C1 segment of cervical spinal cord (tissue), 14 donors: ENCODE data around the gene NPAS3.
A peak's percentile ranks its signal among the peaks of the same experiment; 100 is the strongest.

Experiments
- DNase-seq, 14 donors: peaks; one replicate each; lab custom pipeline; 2025; lab: John Stamatoyannopoulos, UW

The NPAS3 gene

DNA sequence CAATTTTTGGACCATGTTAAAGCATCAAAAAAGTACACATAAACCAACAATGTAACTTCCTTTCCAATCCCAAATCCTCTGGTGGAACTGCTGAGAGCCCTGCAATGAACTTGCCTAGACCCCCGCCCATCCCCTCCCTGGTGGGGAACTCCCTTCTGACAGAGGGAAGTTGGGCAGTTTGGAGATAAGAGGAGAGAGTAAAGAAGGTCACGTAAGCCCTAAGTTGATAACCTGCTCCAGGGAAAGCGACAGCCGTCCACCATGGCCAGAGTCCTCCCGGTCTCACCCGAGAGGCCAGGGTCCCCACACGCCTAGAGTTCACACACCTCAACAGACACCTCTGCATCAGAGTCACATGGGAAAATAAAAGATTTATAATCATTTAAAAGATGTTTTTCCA is 873.5 kb downstream of the NPAS3 start:
- DNase-seq, result no peak

DNA sequence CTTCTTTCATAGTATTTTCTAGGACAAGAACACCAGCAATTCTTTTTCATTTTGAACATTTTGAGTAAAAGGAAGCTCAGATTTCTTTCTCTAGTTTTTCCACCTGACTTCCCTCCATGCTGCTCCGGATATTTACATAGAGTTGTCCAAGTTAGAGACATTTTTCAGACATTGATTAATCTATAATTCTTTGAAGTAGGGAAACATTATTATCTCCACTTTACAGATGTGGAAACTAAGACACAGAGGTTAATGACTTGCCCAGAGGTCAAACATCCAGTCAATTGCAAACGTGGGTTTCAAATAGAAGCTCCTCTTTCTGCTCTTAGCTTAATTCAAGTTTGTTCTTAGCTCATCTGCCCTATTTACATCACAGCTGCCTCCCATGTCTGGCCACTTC is 873.9 kb downstream of the NPAS3 start:
- no peak for DNase-seq

DNA sequence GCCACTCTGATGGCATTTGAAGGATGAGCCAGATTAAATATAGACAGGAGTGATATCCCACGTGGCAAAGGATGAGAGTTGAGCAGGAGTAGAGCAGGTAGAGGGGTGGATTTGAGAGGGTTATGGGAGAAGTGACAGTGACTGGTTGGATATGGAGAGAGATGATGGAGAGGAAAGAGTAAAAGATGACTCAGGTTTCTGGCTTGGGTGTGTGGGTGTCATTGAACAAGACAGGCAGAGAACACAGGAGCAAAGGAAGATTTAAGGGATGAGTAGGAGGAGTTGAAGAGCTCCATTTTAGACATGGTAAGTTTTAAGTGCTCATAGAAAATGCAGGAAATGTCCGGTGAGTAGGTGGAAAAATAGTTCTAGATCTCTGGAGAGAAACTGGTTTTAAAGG is 875.3 kb downstream of the NPAS3 start:
- no peak for DNase-seq

DNA sequence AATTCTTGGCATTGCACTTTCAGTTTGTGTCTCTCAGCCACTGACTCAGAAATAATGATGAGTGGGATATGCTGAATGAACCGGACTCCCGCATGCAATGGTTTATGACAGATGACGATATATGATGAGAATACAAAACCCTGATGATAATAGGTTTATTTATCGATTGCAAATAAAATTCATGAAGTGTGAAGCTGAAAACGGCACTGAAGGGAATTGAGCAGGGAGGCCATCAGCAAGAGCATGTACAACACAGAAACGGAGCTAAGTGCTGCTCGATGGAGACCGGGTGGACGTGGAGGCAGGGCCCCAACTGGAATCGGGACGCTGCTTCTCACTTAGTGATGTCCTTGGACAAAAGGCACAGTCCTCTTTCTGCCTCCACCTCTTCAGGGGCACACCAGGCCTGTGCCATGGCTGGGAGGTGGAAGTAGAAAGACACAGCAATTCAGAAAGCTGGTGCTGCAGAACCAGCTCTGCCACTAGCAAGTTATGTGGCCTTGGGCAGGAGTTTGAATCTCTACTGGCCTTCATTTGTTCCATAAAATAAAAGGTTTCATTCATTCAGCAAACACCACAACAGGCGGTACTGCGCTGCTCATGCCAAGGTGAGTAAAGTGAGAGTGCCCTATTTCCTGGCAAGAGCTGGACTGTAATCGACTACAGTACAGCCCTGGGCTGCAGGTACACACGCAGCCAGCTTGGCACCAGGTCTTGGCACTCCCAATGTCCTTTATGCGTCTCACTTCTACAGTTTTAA is 895.2 kb downstream of the NPAS3 start:
- no peak for DNase-seq

DNA sequence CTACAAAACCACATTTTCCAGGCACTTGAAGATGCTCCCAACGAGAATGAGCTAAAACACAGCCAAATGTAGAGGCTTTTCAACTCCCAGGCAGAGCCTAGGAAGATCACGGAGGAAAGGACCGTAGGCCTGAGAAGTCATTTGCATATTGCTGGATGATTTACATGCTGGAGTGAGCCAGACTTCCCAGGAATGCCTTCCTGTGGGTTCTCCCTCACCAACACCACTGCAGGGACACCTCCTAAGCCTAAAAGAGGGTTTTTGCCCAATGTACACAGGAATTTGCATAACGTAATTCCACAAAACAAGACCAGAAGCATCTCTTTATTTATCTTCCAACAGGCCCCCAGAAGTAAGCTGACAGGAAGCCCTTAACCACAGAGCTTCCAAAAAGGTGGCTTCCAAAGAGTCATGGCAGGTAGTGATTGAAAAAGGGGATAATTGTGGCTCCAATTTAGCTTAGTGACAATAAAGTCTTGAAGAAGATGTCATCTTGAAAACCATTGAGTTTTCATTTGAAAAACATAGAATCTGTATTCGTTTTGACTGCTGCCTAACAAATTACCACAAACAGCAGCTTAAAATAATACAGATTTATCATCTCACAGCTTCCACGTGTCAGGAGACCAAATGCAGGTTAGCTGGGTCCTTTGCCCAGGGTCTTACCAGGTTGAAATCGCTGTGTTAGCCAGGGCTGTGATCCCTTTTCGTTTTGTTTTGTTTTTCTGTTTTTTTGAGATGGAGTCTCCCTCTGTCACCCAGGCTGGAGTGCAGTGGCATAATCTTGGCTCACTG is 896.0 kb downstream of the NPAS3 start:
- DNase-seq, result no peak

DNA sequence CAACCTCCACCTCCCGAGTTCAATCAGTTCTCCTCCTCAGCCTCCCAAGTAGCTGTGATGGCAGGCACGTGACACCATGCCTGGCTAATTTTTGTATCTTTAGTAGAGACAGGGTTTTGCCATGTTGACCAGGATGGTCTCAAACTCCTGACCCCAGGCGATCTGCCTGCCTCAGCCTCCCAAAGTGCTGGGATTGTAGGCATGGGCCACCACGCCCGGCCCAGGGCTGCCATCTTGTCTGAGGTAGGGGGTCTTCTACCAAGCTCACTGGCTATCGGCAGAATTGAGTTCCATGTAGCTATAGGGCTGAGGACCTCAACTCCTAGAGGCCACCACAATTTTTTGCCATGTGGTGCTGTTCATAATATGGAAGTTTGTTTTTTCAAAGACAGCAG is 896.6 kb downstream of the NPAS3 start:
- no peak for DNase-seq

DNA sequence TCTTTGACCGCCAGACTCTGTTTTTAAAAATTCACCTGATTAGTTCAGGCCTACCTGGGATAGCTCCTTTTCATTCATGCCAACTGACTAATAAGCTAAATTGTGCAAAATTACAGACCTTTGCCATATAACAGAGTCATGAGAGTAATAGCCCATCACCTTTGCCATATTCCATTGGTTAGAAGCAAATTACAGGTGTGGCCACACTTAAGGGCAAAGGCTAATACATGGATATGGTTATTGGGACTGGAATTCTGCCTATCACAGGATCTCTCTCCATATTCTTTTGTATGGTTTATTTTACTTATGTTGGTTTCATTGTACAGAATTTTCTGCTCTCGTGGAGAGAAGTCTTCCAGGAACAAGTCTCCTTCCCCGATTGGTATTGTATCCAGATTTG is 897.0 kb downstream of the NPAS3 start:
- DNase-seq, result no peak

DNA sequence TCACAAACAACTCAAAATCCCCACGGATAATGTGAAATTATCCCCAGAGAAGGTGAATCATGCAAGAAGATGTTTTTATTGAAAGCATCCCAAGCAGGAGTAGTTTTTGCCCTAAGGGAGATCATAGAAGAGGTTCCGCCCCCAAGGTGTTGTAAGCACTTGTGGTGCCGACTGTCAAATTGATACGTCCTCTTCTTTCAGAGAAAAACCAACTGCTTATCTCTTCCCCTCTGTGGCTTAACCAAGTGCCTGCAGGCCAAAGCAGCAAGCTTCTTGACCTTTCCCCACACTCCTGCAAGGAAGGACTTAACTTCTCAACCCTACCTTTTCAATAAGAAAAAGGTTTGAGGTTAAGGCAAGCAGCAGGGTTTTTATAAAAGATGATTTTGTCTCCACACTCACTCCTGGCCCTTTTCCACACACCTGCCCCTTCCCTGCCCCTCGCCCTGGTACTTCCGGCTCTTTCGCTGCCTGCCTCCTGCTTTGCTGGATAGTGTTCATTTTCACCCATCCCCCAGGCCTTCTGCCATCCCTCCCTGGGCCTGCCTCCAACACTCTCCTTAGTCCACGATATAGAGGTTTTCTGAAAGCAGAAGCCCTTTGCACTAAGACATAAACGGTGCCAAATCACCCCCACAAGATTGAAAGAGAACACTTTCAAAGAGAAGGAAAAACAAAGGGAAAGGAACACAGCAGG is 897.7 kb downstream of the NPAS3 start:
- peak in 5 of 14 donors; percentile 8 to 33 (median 14) for DNase-seq

DNA sequence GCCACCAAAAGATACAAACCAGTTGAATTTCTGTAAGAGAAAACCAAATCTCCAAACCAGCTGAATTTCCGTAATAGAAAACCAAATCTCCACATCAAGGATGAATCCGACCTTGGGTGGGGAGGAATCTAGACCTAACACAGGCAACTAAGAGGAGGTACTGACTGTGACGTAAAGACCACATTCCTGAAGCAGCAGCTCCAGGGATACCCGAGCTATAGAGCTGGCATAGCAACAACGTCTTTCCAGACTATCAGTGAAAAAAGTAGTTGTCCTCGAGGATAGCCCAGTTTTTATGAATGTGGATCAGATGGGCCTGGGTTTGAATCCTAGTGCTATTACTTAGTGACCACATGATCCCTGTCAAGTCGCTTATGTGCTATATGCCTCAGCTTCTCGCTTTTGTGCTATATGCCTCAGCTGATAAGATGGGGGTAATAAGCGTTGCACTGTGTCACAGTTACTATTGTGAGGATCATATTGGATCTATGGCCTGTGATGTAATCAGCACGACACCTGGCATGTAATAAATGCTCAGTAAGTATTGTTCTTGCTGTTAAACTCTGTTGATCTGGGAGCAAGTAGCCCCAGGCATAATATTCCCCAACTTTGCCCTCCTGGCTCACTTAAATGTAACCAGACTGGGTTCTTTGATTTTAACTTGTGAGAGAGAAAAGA is 898.4 kb downstream of the NPAS3 start:
- no peak for DNase-seq

DNA sequence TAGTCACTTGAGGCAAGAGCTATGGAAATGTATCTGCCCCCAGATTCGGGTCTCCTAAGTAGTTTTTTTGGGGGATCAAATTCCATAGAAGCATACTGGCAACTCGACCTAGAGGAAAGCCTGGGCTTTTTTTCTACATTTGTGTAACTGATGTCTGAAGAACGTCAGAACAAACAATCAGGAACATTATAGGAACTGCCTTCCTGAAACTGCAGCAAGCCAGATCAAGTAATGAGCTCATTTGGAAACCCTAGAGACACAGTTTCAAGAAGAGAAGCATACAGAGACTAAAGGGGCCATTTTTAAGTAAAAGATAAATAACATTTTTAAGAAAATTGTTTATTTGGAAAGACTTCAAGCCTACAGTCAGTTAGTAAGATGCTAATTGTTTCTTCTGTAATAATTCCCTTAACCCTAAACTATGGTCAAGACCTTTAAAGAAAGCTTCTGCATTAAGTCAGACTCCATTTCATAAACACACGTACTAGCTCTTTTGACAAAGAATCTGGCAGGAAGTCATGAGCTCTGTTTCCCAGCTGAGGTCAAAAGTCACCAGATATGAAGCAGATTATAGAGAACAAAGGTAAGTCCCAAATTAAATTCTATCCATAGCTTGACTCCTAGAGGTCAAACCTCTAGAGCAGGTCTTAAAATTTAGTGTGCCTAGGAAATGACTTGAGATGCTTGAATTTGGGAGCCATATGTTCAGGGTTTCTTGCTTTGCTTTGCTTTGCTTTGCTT is 899.4 kb downstream of the NPAS3 start:
- DNase-seq, result no peak

DNA sequence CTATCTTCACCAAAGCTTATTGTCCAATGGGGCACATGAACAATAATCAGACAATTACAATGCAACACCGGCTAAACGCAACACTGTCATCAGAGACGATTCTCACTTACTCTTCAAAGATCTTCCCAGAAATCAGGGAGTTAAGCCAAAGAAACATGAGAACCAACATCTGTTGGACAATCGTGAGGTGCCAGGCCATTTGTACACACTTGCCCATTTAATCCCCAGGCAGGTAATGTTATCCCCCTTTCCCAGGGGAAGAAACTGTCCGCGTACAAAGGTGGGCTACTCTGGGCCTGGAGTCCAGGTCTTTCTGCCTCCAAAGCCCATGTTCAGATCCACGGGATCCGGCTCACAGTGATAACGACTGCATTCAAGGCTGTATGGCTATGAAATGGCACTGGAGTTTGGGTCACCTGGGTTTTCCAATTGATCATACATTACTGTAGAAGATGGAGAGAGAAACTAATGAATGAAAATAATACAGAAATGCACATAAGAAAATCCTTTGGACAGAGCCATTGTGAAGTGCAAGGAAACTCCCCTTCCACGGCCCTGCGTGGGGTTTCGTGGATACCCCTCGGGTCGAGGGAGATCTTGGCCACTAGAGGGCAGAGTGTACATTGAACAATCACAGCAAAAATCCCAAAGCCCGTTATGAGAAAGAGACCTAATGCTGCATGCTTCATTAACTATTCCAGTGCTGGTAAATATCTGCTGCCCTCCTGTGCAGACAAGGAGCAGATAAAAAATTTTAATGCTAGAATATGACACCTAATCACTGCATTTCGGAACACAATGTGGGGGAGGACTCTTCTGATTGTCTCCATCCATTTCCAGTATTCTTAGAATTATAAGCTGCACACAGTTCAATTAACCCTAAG is 900.8 kb downstream of the NPAS3 start:
- peak in 8 of 14 donors; percentile 10 to 53 (median 37) for DNase-seq

DNA sequence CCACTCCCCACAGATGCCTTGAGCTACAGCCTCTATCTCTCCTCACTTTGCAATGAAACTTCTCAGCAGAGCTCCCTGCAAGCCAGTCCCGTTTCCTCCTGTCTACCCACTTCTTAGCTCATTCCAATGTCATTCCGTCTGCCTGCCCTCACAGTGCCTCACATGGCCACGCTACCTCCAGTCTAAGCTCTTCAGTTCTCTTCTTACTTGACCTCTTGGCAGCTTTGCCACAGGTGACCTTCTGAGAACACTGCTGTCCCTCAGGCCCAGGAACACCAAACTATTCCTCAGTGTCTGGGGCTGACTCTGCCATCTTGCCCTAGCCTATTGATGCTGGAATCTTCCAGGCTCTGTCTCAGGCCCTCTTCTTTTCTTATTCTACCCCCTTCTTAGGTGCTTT is 902.1 kb downstream of the NPAS3 start:
- DNase-seq, result no peak

DNA sequence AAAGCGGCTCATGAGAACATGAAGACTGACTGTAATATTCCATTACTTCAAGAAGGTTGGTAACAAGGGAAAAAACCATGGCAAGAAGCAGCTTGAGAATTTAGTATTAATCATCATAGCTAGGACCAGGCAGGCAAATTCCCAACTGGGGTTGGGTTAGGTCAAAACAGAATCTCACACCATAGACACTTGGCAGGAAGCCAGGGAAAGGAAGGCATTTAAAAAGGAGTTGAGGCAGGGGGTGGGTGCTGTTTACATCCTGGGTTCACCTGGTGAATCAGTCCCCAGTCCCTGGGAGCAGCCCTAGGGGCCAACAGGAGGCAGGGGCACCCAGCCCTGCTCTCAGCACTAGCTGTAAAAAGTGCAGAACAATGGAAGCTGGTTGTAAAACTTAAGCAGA is 903.6 kb downstream of the NPAS3 start:
- DNase-seq, result no peak

DNA sequence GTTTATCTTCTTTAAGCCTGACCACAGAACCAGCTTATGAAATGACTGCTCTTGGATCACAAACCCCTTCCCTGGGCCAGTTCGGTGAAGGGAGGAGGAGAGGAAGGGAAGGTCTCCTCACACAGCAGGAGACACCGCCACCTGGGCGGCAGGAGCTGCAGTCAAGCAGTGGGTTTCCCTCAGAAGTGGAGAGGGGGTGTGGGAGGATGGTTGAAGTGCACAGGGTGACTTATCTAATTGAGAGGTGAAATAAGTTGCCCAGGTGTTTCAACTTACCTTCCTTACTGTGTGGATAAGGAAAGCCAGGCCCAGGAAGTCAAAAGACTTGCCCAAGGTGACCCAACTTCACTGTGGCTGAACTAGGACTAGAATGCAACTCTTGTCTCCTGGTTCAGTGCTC is 905.4 kb downstream of the NPAS3 start:
- no peak for DNase-seq

DNA sequence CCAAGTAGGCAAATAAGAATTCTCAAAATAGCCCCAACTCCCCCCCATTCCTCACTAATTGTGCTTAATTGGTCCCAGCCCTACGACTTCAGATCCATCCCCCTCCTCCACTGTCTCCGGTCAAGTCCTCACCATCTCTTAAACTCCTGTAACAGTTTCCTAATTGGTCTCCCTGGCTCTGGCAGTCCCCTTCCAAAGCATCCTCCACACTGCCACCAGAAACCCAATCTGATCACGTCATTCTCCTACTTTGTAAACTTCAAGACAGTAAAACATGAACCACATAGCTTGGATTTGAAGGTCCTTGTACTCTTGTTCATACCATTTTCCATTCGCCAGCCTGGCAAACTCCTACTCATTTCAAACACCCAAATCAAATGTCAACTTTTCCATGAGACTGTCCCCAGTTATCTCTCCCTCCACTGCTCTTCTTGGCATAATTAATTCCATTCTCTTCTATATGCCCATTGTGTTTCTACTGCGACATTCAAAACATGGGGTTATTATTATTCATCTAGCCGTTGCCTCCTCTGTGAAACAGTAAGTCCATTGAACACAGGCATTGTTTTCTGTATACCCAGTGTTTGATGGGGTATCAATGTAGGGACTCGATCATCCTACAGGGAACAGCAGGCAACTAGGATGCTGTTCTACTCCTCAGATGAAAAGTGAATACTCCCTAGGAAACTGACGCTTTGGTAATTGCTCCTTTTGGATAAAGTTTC is 907.6 kb downstream of the NPAS3 start:
- DNase-seq, result peak in 3 of 14 donors; percentile 8 to 77 (median 32)

DNA sequence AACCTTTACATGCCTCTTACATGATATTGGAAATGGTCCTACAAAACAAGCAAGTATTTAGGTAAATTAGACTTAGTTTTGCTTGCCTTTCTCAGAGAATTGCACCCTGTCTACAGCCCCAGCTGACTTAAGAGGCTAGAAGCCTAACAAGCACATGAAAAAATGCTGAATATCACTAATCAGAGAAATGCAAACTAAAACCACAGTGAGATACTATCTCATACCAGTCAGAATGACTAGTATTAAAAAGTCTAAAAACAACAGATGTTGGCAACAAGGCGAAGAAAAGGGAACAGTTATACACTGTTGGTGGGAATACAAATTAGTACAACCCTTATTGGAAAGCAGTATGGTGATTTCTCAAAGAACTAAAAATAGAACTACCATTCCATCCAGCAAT is 908.4 kb downstream of the NPAS3 start:
- DNase-seq, result no peak

DNA sequence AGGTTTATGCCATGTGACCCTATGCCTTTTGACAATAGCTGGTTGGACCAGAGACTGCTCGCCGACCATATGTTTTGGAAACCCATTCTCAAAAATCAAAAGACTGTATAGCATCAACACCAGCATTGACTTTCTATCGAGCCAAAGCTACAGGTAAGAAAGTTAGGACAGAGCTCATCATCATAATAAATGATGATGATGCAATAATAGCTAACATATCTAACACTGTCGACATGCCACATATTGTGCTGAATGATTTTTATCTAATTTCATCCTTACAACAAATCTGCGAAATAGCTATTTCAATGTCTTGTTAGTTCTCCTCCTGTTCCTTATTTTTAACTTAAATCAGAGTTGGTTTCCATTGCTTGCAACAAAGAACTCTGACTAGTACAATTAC is 909.3 kb downstream of the NPAS3 start:
- no peak for DNase-seq

DNA sequence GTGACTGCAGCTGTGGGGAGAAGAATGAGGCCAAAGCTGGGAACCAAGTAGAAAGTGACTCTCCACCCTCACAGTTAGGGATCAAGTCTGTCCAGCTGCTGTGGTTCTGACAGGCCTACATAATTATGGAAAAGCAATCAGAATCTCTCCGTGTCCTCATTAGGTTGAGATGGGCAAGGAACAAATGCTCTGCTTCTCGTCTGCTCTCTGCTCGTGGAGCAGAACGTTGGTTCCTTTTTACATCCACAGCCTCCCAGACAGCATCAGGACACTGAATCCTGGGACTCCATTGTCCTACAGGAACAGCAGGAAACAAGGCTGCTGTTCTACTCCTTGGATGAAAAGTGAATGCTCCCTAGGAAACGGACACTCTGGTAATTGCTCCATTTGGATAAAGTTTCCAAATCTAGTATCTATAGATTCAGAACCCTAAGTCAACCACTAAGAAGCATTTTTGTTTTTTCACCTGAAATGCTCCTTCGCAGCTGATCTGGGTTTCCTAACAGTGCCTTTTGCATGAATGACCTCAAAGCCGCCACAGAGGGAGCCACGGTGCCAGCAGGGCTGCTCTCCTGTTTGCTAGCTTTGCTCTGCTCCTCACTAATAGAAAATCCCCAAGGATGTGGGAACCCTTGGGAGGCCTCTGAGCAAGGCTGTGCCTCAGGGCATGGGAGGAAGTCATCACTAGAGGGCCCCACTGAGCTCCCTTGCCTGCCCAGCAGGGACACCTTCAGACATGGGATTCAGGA is 910.2 kb downstream of the NPAS3 start:
- peak in 9 of 14 donors; percentile 34 to 66 (median 48) for DNase-seq

DNA sequence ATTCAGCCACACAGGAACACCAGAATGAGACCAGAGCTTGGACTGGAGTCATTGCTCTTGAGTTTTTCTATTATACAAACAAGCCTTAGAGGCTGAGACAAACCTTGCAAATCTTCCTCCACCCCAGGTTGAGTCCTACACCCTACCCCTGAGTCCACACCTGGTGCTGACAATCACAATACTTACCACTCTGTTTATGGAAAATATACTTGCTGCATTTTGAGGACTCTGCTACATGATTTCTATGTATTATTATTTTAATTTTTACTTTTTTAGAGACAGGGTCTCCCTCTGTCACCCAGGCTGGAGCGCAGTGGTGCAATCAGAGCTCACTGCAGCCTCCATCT is 910.7 kb downstream of the NPAS3 start:
- DNase-seq, result no peak
